Measurements from ENCODE around the gene RAB11FIP3. TPM values are rescaled to one million over a fixed set of nuclear protein-coding genes. Genes with fewer than 3 reads are reported as not detected.

Gene RAB11FIP3
- polyA plus RNA-seq, 12 donors = 20.7 to 47.1 (median 27.6) TPM; not detected in 1

DNA sequence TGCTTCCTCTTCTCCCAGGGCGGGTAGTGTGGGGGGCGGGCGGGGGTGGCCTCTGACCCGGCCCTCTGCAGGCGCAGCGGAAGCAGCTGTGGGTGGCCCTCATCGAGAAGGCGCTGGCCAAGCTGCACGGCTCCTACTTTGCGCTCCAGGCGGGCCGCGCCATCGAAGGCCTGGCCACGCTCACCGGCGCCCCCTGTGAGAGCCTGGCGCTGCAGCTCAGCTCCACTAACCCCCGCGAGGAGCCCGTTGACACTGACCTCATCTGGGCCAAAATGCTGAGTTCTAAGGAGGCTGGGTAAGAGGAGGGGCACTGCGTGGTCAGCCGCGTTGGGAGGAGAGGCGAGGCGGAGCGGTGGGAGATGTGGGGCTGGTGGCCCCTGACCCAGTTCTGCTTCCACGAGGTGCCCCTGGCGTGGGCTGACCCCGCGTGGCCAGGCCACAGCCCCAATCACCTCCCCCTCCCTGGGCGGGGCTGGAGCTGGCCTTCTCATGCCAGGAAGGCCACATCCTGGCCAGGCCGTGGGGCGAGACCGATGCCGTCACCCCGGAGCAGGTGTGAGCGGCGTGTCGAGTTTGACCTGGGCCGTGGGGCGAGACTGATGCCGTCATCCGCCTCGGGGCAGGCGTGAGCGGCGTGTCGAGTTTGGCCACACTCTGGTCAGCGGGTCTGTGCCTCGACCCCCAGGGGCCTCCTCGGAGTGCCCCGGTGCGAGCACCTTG lies 124.3 kb downstream of the RAB11FIP3 start:
- no peak for DNase-seq

- no peak for DNase-seq
Observed at GRCh38 chr16:551210-551609, 125.8 kb downstream of the RAB11FIP3 start.

DNA sequence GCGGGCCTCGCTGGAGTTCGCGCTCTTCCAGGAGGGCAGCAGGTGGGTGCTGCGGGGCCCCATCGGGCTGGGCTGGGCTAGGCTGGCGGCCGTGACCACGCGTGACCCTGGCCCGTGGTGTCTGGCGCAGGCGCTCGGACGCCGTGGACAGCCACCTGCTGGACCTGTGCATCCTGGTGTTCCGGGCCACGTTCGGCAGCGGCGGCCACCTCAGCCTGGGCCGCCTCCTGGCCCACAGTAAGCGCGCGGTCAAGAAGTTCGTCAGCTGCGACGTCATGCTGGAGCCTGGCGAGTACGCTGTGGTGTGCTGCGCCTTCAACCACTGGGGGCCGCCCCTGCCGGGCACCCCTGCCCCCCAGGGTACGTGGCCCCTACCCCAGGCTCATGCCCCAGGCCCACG lies 126.7 kb downstream of the RAB11FIP3 start:
- DNase-seq = no peak

DNA sequence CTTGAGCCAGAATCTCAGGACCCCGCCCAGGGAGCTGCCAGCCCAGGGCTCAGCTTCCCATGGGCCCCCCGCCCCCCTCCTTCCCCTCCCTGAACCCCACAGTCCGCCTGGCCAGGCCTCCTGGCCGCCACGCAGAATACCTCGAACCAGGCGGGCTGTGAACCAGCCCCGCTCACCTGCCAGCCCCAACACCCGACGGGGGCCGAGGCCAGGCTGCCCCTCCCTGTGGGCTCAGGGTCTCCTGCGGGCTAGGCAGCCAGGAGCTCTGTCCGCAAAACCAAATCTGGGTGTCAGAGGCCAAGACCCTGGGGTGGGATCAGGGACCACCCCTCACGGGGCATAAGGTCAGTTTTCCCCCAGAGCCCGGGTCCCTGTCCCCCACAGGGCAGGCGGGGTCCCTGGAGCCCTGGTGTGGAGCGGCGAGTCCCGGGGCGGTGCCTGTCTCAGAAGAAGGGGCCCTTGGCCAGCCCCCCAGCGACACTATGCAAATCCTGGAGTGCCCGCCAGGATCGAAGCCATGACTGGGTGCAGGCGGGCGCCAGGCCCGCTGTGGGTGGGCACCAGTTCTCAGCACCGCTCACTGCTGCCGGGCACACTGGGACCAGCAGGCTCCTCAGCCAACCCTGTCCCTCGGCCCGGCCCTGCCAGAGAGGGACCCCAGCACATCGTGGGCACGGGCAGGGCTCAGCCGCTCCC lies 128.3 kb downstream of the RAB11FIP3 start:
- DNase-seq = no peak

GRCh38 chr16:554297-554621 lies 128.8 kb downstream of the RAB11FIP3 start:
- no peak for DNase-seq

DNA sequence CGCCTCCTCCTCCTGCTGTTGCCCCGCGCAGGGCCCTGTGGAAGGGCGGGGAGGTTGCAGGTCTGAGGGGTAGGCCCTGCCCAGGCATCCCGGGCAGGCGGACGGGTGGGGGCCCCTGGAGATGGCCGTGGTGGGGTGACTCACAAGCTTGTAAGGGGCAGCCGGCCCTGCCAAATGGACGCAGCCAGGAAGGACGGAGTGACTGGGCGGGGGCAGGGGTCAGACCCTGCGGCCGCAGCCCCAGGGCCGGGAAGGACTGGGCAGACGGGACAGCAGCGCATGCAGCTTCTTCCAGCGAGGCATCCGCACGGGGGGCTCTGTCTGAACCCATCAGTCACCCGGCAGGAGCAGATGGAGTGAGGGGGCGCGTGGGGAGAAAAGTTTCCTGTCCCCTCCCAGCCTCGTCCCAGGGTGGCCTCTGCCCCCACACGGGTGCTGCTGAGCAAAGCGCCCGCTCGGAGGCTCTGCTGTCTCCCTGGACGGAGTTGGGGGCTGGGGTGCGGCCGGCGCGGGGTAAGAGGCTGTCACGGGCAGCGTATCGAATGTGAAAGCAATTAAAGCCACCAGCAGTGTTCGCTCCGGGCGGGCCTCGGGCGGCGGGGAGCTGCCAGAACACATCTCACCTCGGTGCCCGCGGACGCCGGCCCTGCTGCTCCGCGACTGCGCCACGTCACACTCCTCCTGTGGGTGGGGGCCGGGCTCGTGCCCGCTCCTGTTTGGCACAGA lies 129.4 kb downstream of the RAB11FIP3 start:
- DNase-seq = no peak

DNA sequence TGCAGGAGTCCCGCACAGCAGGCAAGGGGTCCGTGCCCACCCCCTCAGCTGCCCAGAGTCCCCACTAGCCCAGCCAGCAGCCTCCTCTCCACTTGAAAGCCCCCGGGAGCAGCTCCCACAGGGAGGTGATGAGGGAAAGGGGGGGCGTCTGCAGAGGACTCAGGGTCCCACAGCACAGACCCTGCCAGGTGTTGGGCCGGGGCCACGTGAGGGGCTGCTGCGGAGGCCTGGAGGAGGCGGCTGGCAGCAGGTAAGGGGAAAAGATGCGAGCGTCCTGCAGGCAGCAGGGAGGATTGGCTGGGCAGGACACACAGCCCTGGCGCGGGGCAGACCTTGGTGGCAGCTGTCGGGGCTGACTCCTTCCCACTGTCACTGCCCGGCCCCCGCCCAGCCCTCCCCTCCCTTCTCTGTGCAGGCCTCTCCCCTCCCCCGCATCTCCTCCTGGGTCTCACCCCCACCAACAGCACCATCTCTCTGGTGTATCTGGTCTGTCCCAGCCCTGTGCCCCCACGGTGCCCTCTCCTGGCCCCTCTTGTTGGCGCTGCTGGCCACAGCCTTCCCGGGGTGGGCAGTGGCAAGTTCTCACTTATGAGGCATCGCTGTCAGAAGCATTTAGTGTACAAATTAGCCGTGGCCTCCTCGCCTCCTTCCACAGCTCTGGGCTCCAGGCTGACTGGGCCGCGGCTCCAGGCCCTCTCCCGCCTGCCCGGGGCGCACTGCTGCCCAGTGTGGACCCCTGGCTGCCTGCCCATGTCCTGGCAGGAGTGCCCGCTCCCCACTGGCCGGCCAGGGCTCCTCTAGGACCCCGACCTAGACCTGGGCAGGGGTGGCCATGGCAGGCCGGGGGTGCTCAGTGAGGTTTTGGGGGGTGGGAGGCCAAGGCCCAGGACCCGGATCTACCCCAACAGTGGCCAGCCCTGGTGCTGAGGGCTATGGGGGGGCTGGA lies 130.4 kb downstream of the RAB11FIP3 start:
- DNase-seq = no peak

DNA sequence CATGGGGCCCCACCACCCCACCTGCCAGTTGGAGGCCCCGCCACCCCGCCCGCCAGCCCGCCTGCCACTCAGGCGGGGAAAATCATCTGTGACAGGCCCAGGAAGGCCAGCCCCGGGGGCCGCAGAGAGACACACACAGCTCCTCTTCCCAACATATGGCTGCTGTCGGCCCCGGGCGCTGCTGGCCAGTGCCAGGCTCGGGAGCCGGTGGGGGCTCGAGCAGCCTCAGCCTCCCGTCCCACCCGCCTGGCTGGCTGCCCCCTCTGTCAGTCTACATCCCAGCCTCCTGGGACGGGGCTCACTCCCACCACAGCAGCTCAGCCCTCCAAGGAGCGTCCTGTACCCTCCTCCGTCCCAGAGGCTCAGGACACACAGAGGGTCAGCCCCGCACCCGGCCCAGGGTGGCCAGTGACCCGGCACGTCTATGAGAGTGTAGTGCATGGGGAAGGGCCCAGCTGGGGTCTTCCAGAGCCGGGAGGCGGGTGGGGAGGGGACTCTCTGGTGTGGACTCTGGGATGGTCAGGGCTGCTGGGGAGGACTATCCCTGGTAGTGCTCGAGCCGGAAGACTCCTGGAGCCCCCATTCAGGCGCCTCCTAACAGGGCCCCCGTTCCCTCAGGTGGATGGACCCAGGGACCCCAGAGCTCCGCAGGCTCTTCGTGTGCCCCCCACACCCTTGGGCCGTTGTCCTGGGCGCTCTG lies 131.2 kb downstream of the RAB11FIP3 start:
- DNase-seq = no peak

DNA sequence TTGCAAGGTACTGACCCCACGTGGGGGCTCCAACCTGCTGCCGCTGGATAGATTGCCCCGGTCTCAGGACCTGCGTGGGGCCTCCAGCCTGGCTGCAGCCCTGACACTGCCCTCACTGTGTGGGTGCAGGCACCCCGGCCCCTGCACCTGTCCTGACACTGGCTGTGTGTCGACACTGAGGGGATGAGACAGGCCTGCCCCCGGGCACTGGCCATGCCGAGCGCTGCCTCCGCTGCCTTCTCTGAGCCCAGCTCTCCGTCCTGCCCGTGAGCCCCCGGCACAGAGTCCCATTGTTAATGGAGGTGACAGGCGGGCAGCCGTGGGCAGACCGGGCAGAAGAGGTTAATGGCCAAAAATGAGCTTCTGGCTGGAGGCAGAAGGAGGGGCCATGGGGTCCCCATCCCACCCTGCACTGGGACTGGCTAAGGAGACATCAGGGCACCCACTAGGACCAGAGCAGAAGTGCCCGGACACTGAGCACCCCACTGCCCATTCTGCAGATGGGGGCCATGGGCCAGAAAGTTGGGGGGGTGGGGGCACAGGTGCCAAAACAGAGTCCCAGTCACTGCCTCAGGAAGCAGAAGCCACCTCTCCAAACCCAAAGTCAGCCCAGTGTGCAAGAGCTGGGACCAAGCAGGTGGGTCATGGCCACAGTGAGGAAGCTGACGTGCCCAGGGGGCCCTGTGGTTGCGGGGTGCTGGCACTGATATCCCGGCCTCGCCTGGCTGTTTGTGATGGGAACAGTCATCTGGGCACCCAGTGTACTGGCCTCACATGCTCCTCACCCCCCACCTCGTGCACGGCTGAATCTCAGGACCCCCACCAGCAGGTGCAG lies 132.2 kb downstream of the RAB11FIP3 start:
- DNase-seq = no peak

DNA sequence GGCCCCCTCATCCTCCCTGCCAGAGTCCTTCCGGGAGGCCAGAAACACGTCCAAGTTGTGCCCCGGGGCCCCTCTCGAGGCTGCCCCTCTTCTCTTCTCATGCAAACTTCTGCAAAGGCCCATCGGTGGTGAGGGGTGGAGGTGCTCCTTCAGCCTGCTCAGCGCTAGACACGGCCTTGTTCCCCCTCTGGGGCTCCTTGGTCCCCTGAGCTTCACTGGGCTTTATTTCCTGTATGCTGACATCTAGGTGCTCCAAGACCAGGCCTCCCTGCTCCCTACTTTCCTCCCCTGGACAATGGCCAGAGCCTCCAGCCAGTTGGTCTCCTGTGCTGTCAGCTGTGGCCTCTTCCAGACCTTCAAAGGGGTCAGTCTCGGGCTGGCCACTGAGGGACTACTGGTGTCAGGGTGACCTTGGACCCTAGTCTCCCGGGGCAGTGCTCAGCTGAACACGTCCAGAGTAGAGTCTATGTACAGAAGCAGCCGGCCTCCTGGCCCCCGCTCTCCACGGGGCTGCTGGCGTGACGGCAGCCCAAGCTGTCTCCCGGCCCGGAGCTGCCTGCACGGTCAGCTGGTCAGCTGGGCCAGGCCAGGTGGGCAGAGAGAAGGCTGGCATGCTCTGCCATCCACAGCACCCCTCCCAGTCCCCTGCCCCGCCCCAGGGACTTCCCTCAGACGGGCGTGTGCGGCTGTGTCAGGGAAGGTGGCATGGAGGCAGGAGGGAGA lies 133.0 kb downstream of the RAB11FIP3 start:
- DNase-seq = no peak

DNA sequence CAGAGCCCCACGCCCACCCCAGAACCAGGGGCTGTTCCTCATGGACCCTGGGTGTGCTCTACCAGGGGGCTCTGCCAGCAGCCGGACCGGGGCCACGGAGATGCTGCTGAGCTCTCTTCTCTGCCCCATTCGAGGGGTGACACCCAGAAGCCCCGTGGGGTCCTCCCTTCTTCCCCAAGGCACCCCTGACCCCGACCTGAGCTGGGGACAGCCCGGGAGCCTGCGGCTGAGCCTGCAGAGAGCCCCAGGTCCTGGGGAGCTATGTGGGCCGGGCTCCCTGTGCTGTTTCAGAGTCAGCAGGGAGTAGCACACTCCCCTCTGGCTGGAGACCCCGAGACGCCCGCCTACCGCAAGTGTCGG lies 133.6 kb downstream of the RAB11FIP3 start:
- no peak for DNase-seq

DNA sequence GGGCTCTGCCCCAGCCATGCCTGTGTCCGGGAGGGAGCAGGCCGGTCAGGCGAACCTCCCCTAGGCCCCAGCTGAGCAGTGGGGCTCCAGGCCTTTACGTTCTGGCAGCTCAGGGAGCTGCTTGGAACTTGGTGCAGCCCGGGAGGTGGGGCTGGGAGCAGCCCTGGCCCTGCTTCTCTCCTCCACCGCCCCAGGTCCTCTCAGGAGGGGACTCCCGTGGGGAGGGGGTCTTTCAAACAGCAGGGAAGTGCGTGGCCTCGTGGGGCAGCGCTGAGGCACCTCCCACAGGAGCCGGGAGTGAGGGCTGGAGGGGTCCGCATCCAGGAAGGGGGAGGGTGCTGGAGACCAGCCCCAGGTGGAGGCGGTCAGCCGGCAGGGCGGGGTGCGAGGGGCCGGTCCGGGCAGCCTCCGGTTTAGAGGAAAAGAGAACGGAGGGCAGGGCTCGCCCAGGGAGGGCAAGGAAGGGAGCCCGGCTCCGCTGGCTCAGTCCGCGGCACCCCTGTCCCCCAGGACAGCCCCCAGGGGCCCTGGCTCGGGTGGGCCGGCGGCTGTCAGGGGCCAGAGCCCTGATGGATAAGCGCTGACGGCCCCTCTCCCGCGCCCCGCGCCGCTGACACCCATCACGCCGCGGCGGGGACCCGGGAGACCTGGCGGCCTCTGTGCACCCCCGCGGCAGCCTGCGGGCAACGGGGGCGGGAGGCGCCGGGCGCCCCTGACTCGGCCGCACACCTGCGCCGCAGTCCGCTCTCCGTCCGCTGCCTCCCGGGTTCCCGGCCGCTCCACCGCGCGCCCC lies 134.2 kb downstream of the RAB11FIP3 start:
- DNase-seq = no peak

DNA sequence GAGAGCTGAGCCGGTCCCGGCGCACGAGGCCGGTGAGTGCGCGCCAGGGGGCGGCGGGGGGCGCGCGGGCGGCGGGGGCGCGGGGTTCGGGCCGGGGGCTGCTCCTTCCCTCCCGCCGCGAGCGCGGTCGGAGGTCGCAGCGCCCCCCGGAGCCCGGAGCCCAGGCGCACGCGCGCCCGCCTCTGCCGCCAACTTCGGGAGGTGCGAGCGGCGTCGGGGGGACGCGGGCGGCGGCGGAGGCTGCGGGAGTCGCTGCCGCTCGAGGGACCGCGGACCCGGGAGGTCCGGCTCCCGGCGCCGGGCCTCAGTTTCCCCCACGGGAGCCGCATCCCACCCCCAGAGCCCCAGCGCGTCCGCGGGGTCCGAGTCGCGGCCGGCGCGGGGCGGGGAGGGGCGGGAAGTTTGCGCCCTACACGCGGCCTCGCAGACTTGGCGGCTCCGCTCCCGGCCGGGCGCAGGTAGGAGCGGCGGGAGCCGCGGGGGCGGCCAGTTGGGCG lies 134.8 kb downstream of the RAB11FIP3 start, which contains the start of gene PRR35:
Gene PRR35, plus strand, starts transcription at position 191 of the 497 bp plus-strand sequence. CDS start 2,901 bp downstream, outside the sequence.
- no peak for DNase-seq

DNA sequence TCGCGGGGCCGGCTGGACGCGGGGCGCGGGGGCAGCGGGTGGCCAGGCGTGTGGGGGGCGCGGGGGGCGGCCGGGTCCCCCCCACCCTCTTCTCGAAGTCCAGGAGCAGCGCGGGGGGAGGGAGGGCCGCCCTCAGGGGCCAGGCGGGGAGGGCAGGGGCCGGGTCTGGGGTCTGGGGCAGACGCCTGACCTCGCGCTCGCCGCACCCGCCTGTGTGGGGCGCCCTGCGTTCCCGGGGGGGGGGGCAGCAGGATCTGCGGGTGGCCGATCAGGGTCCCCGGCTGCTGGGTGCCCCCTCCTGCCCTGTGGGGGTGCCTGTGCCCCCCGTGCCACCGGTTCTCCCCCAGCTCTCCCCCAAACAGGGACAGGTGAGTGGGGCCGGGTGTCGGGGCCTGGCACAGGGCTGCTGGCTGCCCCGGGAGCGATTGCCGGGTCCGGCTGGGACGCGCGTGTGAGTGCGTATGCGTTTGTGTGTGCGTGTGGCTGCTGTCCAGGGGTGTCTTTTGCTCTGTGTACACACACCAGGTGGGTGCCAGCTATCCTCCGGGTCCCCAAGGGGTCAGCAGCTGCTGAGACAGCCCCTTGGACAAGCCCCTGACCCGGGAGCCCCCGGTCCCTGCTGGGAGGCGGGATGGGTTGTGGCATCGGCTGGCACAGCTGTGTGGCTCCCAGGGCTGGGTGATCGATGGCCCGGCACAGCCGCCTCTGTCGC lies 135.4 kb downstream of the RAB11FIP3 start:
- no peak for DNase-seq

DNA sequence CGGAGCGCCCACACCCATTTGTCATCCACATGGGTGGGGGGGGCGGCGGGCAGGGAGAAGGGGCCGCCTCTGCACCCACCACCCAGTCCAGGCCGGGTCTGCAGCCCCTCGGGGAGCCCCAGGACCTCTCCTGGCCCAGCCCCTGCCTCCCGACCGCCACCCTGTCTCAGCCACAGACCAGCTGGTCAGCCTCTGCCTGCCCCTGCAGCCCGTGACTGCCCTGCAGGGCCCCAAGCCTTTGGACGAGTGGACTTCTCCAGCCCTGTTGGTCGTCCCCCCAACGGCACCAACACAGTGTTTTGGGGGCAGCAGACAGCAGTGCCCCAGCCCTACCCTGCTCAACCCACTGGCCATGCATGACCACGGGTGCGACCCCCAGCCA lies 136.0 kb downstream of the RAB11FIP3 start:
- DNase-seq = no peak

DNA sequence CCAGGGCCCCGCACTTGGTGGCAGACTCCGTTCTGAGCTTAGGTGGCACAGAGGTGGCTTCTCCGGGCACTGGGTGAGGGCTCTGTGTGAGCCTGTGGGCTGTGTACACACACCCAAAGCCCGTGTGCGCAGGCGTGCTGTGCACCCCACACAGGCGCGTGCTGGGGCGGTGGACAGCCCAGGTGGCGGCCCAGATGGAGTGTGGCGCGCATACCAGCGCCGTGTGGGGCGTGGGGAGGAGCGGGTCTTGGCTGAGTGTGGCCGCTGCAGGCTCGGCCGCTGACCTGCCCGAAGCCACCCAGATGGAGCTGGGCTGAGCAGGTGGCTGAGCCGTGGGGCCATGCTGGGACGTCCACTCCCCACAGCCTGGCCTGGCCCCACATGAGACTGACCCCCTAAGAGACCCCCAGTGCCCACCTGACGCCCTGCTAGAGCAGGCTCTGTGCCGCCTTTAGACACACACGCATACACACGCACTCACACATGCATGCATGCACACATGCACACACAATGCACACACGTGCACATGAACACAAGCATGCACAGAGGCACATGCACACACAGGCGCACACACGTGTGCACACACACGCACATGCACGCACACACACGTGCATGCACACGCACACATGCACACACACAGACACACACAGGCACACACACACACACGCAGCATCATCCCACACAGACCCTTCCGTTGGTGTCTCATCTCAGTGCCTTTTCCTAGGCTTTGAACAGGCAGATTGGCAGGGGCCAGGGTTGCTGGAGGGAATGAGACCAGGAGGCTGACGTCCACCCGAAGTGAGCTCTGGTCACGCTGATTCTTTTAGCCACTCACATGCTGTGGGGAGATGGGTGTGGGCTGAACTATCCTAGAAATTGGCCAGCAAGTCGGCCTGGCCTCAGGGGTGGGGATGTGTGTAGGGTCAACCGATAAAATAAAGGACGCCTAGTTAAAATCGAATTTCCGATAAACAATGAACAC lies 136.8 kb downstream of the RAB11FIP3 start:
- no peak for DNase-seq
